Stimulated activated CD8-positive, alpha-beta memory T cell treated with anti-CD3 and anti-CD28 coated beads, Interleukin-4, amount 100 ng/mL, for 4 hours (primary cell): ENCODE measurements around the gene HRK.

ENCODE experiments used
- DNase-seq, 2 donors: peaks; one replicate each; pipeline ENCODE4 v3.0.0-alpha.2; 2020; ENCODE audit warnings: low read depth in 2 of 2, low spot score in 1 of 2

Gene HRK

GRCh38 chr12:116898669-116899068 is 17.4 kb upstream of the HRK start:
- DNase-seq: no peak

DNA sequence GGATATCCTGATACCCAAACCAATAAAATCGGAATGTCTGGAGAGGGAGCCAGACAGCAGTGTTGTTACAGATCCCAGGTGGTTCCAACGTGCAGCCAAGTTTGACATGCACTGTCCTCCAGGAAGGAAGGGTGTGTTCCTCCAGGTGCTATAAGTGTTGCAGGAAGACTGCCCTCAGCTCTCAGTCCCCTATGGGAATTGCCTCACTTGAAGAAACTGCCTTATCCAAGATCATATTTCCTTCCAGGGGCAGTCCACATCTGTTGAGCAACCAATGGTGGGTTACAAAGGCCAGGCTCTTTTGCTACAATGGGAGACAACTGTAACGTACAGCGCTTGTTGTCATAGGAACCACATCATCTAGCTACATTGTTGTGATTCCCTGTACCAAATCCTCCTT is 16.2 kb upstream of the HRK start:
- no peak for DNase-seq

DNA sequence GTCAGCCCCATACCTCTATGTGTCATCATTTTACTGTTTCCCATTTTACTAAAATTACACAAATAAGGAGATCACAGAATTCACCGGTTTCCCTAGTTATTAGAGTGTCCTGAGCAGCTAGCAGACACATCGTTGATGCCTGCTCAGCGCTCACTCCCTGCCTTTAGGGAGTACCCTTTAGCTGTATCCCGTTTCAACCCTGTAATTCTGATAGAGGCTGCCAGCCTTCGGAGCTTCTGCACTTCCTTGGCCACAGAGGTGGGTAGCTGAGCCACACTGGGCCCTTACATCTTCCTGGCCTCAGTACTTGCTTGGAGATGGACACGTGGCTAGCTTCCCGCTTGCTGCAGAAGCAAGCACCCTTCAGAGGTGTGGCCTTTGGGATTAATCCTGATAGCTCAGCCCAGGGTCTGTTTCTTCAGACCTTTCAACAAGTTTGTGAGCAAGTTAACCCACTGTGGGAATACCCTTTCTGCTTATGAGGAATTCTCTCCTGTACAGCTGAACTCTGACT is 15.2 kb upstream of the HRK start:
- no peak for DNase-seq

GRCh38 chr12:116894913-116895312 is 13.7 kb upstream of the HRK start:
- no peak for DNase-seq

DNA sequence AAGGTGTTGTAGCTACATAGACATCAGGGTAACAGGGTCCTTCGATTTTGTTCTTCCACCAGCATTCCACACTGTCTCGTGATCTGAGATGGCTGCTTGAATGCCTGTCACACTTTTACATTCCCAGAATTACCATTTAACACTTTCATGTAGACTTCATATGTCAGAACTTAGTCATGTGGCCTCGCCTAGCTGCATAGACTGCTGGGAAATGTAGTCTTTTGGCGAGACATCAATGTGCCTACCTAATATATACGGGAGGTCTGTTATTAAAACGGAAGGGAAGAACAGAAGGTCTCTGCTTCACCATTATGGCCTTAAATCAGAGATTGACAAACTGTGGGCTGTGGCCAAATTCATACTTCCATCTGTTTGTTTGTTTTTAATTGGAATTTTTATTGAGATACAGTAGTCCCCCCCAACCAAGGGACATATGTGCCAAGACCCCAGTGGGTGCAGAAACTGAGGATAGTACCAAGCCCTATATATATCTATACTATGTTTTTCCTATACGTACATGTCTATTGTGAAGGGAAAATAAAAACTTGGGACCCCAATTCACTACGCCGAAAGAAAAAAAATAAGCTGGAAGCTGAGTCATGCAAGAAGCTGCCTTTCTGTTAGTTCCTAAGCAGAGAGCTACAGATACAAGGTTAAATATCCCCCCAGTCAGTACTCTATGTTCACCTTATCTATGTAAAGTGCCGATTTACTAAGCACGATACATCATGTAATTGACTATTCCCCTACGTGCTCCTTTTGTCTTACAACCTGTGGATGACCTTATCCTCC is 11.3 kb upstream of the HRK start:
- no peak for DNase-seq

GRCh38 chr12:116891019-116891418 is 9.8 kb upstream of the HRK start:
- no peak for DNase-seq

DNA sequence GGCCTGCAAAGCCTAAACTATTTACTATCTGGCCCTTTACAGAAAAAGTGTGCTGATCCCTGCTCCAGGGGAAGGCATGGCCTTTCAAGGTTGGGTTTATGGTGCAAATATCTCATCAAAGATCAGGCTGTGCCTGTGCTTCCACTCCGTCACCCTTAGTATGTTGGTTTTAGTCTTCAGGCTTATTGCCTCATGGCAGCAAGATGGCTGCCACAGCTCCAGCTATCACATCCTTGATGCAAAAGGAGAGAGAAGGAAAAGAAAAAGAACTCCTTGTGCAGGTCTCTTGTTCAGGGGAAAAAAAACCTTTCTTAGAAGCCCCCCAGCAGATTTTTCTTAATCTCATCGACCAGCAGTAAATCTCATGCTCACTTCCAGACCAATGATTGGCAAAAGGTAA is 9.1 kb upstream of the HRK start:
- DNase-seq: no peak

DNA sequence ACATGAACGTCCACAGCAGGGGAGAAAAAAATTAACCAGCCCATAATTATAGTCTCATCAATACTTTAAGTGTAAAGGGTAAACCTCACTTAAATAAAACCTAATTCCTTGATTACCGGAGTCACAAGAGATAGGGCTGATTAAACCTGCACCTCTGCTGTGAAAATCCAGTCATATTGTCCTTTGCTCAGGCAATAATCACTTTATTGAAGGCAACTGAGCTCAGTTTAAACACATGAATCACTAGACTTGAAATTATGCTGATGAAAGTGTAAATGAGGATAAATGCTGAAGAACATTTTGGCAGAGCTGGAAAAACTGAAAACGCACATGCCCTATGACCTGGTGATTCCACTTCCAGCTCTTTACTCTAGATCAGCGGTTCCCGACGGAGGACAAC is 6.7 kb upstream of the HRK start:
- DNase-seq: no peak

GRCh38 chr12:116887244-116887643 is 6.0 kb upstream of the HRK start:
- DNase-seq: no peak

GRCh38 chr12:116885491-116885890 is 4.2 kb upstream of the HRK start:
- DNase-seq: no peak

DNA sequence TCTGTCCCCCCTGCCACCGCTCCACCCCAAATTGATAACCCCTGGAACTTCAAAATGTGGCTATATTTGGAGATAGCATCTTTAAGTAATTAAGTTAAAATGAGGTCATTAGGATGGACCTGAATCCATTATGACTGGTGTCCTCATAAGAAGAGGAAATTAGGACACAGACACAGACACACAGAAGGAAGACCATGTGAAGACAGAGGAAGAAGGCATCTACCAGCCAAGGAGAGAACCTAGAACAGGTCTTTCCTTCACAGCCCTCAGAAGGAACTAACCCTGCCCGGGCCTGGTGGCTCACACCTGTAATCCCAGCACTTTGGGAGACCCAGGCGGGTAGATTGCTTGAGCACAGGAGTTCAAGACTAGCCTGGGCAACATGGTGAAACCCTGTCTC is 3.6 kb upstream of the HRK start:
- DNase-seq: no peak

GRCh38 chr12:116882742-116883141 is 1.5 kb upstream of the HRK start:
- DNase-seq: no peak

DNA sequence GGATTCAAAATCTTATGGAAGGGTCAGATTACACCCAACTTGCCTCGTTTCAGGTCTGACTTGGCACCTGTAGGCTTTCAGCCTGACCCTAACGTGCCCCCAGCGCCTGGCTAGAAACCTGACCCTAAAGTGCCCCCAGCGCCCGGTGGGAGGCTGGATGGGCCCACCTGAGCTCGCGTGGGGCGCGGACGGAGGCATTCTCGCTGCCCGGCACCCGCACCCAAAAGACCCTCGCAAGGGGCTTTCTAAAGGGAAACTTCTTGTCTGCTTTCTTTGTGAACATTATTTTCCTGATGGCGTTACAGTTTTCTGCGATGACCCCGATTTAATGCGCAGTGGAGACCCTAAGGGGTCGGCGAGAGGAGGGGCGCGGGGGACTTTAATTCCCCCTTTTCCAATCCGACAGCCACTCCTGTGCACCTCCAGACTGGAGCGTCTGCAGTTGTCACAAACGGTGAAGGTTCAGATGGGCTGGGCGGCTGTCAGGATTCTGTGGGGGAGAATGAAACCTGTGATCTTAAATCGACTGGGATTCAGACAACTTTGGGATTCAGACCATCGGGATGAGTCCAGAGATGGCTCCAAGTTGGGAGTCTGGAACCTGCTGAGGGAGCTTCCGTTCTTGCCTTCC is 751 bp upstream of the HRK start:
- no peak for DNase-seq

DNA sequence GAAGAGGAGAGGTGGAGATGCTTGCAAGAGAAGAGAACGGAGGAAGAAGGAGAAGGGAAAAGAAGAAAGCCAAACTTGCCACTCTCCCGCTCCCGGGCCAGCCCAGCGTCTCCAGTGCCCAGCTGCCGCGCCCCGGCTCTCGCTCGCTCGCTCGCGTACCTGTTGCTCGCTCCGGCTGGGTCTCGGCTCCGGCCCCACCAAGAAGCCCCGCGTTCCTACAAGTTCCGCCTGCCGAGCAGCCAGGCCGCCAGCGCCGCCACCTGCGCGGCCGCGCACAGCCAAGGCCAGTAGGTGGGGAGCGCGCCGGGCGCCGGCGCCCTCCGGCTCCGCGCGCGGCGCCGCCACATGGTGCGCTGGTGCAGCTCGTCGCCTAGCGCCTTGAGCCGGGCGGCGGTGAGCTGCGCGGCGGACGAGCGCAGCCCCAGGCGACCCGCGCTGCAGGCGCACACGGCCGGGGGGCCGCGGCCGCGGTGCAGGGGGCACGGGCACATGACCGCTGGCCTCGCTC is 370 bp downstream of the HRK start:
- DNase-seq: no peak

DNA sequence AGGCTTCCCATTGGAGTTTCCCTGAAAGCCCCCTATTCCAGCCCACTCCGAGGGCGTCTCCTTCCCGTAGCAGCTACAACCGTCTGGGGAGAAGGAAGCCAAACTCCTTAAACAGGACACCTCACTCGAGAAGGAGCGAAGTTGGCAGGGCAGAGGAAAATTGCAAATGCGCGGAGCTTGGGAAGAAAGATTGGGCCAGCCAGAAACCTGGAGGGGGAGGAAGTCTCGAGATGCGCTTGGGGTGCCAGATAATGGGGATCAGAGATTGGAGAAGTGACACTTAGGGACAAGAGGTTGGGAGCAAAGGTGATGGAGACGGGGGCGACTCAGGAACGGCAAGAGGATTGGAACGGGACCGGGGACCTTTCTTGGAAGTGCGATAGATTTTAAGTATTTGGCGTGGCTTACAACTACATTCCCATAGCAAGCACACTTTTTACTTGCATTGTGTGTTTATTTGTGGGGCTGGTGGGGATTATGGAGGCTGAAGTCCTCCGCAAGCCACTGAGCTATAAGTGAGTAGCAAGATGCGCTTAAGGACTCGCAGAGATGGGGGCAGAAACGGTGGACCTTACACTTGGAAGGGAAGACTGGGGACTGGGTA is 926 bp downstream of the HRK start:
- no peak for DNase-seq

DNA sequence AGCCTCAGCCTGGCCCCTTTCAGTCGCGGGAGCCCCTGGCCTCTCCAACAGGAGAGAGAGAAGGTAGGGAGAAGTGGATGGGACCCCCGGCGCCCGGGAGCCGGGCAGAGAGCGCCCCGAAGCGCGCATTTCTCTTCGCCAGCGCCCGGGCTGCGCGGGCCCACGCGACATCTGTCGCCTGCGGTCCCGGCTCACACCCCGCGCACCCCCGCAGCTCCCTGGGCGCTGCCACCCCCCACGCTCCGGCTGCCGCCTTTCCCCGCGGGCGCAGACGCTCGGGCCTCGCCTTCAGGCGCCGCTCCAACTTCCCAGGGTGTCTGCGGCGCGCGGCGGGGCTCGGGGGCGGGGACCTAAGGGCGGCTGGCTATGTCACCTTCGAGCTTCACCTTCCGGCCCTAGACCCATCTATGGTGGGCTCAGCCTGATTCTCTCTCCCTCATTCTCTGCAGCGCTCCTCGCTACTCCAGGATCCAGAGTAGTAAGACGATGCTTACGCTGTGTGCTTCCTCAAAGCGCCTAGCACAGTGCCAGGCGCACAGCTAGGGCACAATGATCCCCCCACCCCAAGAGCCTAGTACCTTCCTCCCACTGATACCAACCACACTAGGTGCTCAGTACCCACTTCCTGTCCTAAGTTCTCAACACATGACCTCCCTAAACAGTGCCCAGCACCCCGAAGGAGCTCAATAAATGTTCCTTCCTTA is 1.6 kb downstream of the HRK start:
- no peak for DNase-seq

- no peak for DNase-seq
Observed at GRCh38 chr12:116878567-116879508, 2.4 kb downstream of the HRK start.

DNA sequence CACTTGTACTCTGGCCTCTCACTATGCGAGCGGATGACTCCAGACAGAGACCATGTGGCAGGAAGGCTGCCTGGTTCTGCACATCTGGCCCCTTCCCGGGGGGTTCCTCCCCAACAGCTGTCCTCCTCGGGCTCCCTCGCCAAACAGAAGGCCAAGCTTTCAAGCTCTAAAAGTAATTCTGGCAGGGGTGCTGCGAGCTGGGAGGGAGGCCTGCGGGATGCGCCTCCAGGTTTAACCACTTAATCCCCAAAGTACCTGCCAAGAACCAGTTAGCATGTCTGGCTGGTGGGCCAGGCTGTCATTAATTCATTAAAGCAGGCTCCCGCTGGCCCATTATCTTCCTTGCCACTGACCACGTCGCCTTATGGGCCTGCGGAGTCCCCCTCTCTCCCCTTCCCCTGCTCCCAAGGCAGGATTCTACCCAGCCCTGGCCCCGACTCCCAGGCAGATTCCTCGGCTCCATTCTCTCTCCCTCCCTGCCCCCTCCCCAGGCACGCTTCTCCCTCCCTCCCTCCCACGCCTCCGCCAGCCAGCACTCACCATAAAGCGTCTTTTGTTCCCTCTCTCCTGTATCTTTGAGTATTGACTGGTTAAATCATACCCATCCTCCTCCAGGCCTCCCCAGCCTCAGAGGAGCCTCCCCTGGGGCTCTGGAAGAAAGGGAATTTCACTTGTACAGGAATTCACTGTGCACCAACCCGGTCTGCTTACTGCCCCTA is 4.9 kb downstream of the HRK start:
- DNase-seq: no peak

DNA sequence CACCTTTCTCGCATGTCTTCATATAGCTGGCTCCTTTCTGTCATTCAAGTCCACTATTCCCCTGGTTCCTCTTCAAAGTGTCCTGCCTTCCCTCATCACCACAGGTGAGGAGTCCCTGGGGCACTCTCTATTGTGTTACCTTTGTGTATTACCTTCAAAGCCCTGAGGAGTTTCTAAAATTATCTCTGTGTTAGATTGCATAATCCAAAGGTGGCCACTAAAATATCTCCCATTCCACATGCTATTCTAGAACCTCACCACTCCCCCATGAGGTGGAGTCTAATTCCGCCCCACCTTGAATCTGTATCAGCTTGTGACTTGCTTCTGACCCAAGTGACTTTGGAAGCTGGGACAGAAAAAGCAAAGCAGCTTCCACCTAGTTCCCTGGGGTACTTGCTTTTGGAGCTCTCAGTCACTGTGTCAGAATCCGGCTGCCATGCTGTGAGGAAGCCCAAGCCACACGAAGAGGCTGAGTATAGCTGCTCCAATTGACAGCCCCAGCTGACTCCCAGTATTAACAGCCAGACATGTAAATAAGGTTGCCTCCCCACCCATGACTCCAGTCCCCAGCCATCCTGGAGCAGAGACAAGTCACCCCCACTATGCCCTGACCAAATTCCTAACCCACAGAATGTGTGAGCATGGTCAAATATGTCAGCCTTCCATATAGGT is 6.8 kb downstream of the HRK start:
- no peak for DNase-seq
